K562 (cell line): Measurements from ENCODE around the gene MPRIP. TPM values are rescaled to one million over a fixed set of nuclear protein-coding genes. Genes with fewer than 3 reads are reported as not detected.

Experiments used
- ATAC-seq: fragments of 200-7000 bp; cut with Tn5 transposase; 3 replicates; pipeline ENCODE4 v1.9.1; 2020; ENCODE audit warnings: moderate library complexity
- BruUV-seq: library from RNA; stranded (reverse); fragments of 400-500 nt; replicated peaks from 2 replicates; lab custom pipeline; 2021; lab: Mats Ljungman, UMichigan
- CTCF ChIA-PET: fragments of 300-600 bp; formaldehyde crosslinking; extraction: SDS; loops from one replicate; lab custom pipeline; 2021; ENCODE audit warnings: low intra/inter-chr PET ratio; lab: Yijun Ruan, JAX
- POLR2A ChIA-PET: fragments of 300-600, 350-650 bp; sonication (Branson Sonifier 250); formaldehyde crosslinking; extraction: SDS; loops from one replicate; lab custom pipeline; 2021; ENCODE audit warnings: antibody characterized with exemption, inconsistent platforms; lab: Yijun Ruan, JAX
- DNase-seq, 4 experiments: peaks; one replicate each; pipeline versions ENCODE4 v3.0.0 to v3.0.0-alpha.2; 2011 to 2018; ENCODE audit warnings: low spot score in 3 of 4, mixed read lengths in 3 of 4; ENCODE audit errors: extremely low read depth in 1 of 4
- FAIRE-seq: peaks from 2 replicates; lab custom pipeline; 2011; peaks lifted over from hg19 to GRCh38; lab: Jason Lieb, UNC
- H2AFZ ChIP-seq: 2 replicates; pipeline ENCODE4 v1.6.0; 2011; ENCODE audit warnings: low read depth, low read length, control low read depth, inconsistent platforms
- H3K27ac ChIP-seq: fragments of 200-600 bp; 3 replicates; pipeline ENCODE4 v1.8.0; 2011; ENCODE audit warnings: low read depth, mild to moderate bottlenecking, control low read depth, inconsistent platforms, low read length, moderate library complexity, mixed read lengths; ENCODE audit errors: extremely low read depth
- H3K27me3 ChIP-seq, 2 experiments: fragments of 300-600 bp in 1 of 2; 2 replicates in 1 of 2; 3 replicates in 1 of 2; pipeline versions ENCODE4 v1.6.0 to v1.8.0; 2011; ENCODE audit warnings: inconsistent platforms in 2 of 2, low read length in 2 of 2, mild to moderate bottlenecking in 1 of 2, mixed read lengths in 1 of 2, moderate library complexity in 1 of 2; ENCODE audit not compliant: control insufficient read depth in 2 of 2, insufficient read depth in 2 of 2
- H3K36me3 ChIP-seq: fragments of 300-600 bp; 3 replicates; pipeline ENCODE4 v1.8.0; 2011; ENCODE audit warnings: mild to moderate bottlenecking, low read length, inconsistent platforms; ENCODE audit not compliant: control insufficient read depth, insufficient read depth
- H3K4me1 ChIP-seq, 2 experiments: fragments of 200-600 bp in 1 of 2; replicated peaks in 1 of 2; 2 replicates in 1 of 2; 3 replicates in 1 of 2; pipeline versions ENCODE4 v1.5.1 to v1.8.0; 2011; ENCODE audit warnings: inconsistent platforms in 2 of 2, low read length in 2 of 2, mild to moderate bottlenecking in 1 of 2, mixed read lengths in 1 of 2, moderate library complexity in 1 of 2; ENCODE audit not compliant: control insufficient read depth in 2 of 2, insufficient read depth in 2 of 2
- H3K4me2 ChIP-seq: 2 replicates; pipeline ENCODE4 v1.6.1; 2011; ENCODE audit warnings: low read length, control low read depth, inconsistent platforms, mixed read lengths; ENCODE audit not compliant: insufficient read depth
- H3K4me3 ChIP-seq: fragments of 200-600 bp; sonication (generic), shearing (Covaris generic); 2 replicates; pipeline ENCODE4 v1.5.1; 2016; ENCODE audit warnings: control low read depth, inconsistent platforms
- H3K79me2 ChIP-seq: fragments of 200-600 bp; 3 replicates; pipeline ENCODE4 v1.8.0; 2011; ENCODE audit warnings: low read length, inconsistent platforms; ENCODE audit not compliant: control insufficient read depth, insufficient read depth
- H3K9ac ChIP-seq, 2 experiments: 2 replicates each; pipeline versions ENCODE4 v1.6.0 to v1.6.1; 2011; ENCODE audit warnings: low read depth in 2 of 2, low read length in 2 of 2, control low read depth in 1 of 2, inconsistent platforms in 1 of 2, mild to moderate bottlenecking in 1 of 2, mixed read lengths in 1 of 2; ENCODE audit not compliant: insufficient read depth in 1 of 2
- H3K9me1 ChIP-seq: one replicate; pipeline ENCODE4 v1.6.0; 2011; ENCODE audit warnings: inconsistent platforms, mild to moderate bottlenecking, low read length, moderate library complexity; ENCODE audit not compliant: control insufficient read depth, insufficient read depth
- H3K9me3 ChIP-seq: replicated peaks from 2 replicates; pipeline ENCODE4 v1.5.1; 2011; ENCODE audit warnings: low read depth, low read length, inconsistent platforms; ENCODE audit not compliant: control insufficient read depth, insufficient read depth
- H4K20me1 ChIP-seq: replicated peaks from 2 replicates; pipeline ENCODE4 v1.6.1; 2011; ENCODE audit warnings: low read length, inconsistent platforms, mixed read lengths; ENCODE audit not compliant: control insufficient read depth, insufficient read depth
- CCAR2 ChIP-seq: fragments of 200-400 bp; formaldehyde crosslinking; IDR thresholded peaks from 2 replicates; pipeline ENCODE4 v1.6.1; 2017; ENCODE audit warnings: mild to moderate bottlenecking, low read depth, low read length
- CREM ChIP-seq: IDR thresholded peaks from 2 replicates; pipeline ENCODE4 v1.6.1; 2014; ENCODE audit warnings: antibody characterized with exemption, low read depth
- HNRNPK ChIP-seq: fragments of 200-400 bp; formaldehyde crosslinking; IDR thresholded peaks from one replicate; pipeline ENCODE4 v1.6.1; 2018; ENCODE audit warnings: mild to moderate bottlenecking, low read depth, low read length; ENCODE audit not compliant: poor library complexity, severe bottlenecking
- MLX ChIP-seq, 2 experiments: fragments of 450-650 bp in 1 of 2; sonication (generic) in 1 of 2; formaldehyde crosslinking; conservative IDR thresholded peaks; 2 replicates each; pipeline versions ENCODE4 v1.4.0 to v1.8.1; 2020 to 2022; ENCODE audit warnings: mild to moderate bottlenecking in 1 of 2, missing genetic modification reagents in 1 of 2
- NCOR1 ChIP-seq: fragments of 450-650 bp; IDR thresholded peaks from 2 replicates; pipeline ENCODE4 v1.6.1; 2016; ENCODE audit warnings: mild to moderate bottlenecking, moderate library complexity
- TAF9B ChIP-seq: fragments of 450-650 bp; IDR thresholded peaks from 2 replicates; pipeline ENCODE4 v1.6.1; 2018; ENCODE audit warnings: mild to moderate bottlenecking; ENCODE audit not compliant: partially characterized antibody
- TFAP4 ChIP-seq: sonication (generic); formaldehyde crosslinking; IDR thresholded peaks from 2 replicates; pipeline ENCODE4 v1.8.0; 2022; ENCODE audit warnings: missing genetic modification reagents, mild to moderate bottlenecking, moderate library complexity, borderline replicate concordance
- ZNF507 ChIP-seq: conservative IDR thresholded peaks from 2 replicates; pipeline ENCODE4 v1.6.1; 2017; ENCODE audit warnings: missing genetic modification characterization, missing compliant biosample characterization
- WGBS: fragments of 100-300 bp; shearing (Covaris generic); methylation state at CpG from one replicate; pipeline ENCODE4 v1.1.6; 2016; ENCODE audit warnings: low coverage, mixed read lengths; ENCODE audit not compliant: insufficient coverage; ENCODE audit errors: missing lambda C conversion rate; 5-methylcytosine and 5-hydroxymethylcytosine counted together
- in situ Hi-C: fragments of 300-500 bp; cut with MboI; formaldehyde crosslinking; loops from 4 replicates; pipeline ENCODE4 v1.15.0; 2018; ENCODE audit warnings: inconsistent platforms, mixed read lengths
- intact Hi-C: fragments of 100-400 bp; cut with micrococcal nuclease; formaldehyde crosslinking; loops from 2 replicates; pipeline ENCODE4 v1.14.2; 2022
- polyA plus RNA-seq, 8 experiments: library from polyadenylated mRNA; depleted of rRNA in 4 of 8; stranded (reverse) in 5 of 8; unstranded in 3 of 8; fragments of >200 nt; fragmentation: Nextera tagmentation in 2 of 8; fragmentation: Illumina TruSeq in 1 of 8; extraction: Ambion mirVana in 2 of 8; extraction: Trizol in 1 of 8; gene quantifications; 2 replicates each; pipeline versions ENCODE4 v1.2.1 to v1.2.3, GENCODE V29; 2011 to 2014; ENCODE audit warnings: inconsistent platforms in 1 of 8, missing spikeins in 1 of 8
- total RNA-seq, 7 experiments: library from RNA; depleted of rRNA in 6 of 7; stranded (reverse); fragments of >200 nt in 6 of 7; fragmentation: Illumina TruSeq in 2 of 7; extraction: Trizol in 2 of 7; gene quantifications; 2 replicates each; pipeline versions ENCODE4 v1.2.1 to v1.2.3, GENCODE V29; 2011 to 2021; ENCODE audit warnings: low replicate concordance in 1 of 7

MPRIP gene
- total and polyA plus RNA-seq, 9 of the 15 experiments (the other 6 are each of a cell fraction or from before 2014, with no cell fraction given) = 10.0 to 72.6 (median 30.1) TPM

GRCh38 chr17:17111401-17112393, 69.4 kb downstream of the MPRIP start:
- in situ Hi-C loops = no loop called here
- DNase-seq (peak in 1 of 4 experiments; percentile 12), ATAC-seq (peak; percentile 57; the same call in 2 of the 3 replicates), FAIRE-seq (peak; percentile 15)
- WGBS = 64% methylated on average over 19 of the region's 26 CpGs
- Histone ChIP-seq H2AFZ (no peak overlapping the region), H3K36me3 (no peaks in the 10 kb centered on the region), H3K9me1 (no peaks in the 10 kb centered on the region), H3K27ac (no peak overlapping the region), H3K4me1 (peaks cover 0 to 15% of the 10 kb centered on the region in 2 experiments; a peak in 3 of 5 replicates), H3K79me2 (no peaks in the 10 kb centered on the region), H3K9me3 (no peaks in the 10 kb centered on the region), H3K4me2 (no peak overlapping the region), H3K9ac (peak overlapping the region in 1 of 2 experiments; percentile 36; a peak in 2 of 4 replicates), H4K20me1 (0 out of 2 replicates have a peak, but pooled peaks cover 9% of the 10 kb centered on the region), H3K27me3 (no peaks in the 10 kb centered on the region), H3K4me3 (no peak overlapping the region)
- TF ChIP-seq MLX (CRISPR knock-in tag; conservative IDR thresholded peaks at IDR 0.05) (no peak), HNRNPK (no peak), NCOR1 (no peak), TFAP4 (CRISPR knock-in tag) (peak; percentile 59), TAF9B (no peak), CCAR2 (no peak), CREM (0 out of 2 replicates have a peak, but pooled peaks have one; percentile 16), ZNF507 (tag) (no peak)
- POLR2A ChIA-PET = interaction anchor here (1.0 to 1.2 kb wide), 2 partner anchors 9 kb away, joined by 3 to 5 read pairs; no protein-coding TSS in a partner anchor
- intact Hi-C loops = no loop called here
- CTCF ChIA-PET = no interaction called here
- no TSS peak for BruUV-seq
